ENCODE data around the gene ARMH4.

DNA sequence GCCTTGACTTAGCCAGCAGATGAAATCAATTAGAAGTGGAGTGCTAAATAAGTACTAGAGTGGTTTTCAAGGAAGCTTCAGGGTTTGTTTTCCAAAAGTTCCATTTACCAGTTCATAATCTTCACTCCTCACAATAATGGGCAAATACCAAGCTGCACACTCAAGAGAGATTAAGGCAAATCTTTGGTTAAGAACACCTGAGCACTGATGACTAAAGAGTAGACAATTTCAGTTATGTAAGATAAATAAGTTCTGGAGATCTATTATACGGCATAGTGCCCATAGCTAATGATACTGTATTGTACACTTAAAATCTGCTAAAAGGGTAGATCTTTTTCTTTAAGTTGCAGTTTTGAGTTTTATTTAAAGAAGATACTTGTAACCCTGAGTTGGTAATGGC lies 125.0 kb downstream of the ARMH4 start:
- TF ChIP-seq EZH2phosphoT487 (IDR thresholded peaks at IDR 0.05; ENCODE audit: borderline replicate concordance, low read length) = no peak
- TF ChIP-seq, protein P1, sequence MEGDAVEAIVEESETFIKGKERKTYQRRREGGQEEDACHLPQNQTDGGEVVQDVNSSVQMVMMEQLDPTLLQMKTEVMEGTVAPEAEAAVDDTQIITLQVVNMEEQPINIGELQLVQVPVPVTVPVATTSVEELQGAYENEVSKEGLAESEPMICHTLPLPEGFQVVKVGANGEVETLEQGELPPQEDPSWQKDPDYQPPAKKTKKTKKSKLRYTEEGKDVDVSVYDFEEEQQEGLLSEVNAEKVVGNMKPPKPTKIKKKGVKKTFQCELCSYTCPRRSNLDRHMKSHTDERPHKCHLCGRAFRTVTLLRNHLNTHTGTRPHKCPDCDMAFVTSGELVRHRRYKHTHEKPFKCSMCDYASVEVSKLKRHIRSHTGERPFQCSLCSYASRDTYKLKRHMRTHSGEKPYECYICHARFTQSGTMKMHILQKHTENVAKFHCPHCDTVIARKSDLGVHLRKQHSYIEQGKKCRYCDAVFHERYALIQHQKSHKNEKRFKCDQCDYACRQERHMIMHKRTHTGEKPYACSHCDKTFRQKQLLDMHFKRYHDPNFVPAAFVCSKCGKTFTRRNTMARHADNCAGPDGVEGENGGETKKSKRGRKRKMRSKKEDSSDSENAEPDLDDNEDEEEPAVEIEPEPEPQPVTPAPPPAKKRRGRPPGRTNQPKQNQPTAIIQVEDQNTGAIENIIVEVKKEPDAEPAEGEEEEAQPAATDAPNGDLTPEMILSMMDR (IDR thresholded peaks at IDR 0.05; ENCODE audit: low read depth, low read length, poor library complexity, severe bottlenecking) = no peak

All from DOHH2 (cell line).